Measurements from ENCODE around the gene IYD.
"Not testable (repeated sequence)": the region's sequence is repeated elsewhere in the genome, so short reads cannot be mapped to it uniquely, and the experiment has no call there.

Gene IYD

DNA sequence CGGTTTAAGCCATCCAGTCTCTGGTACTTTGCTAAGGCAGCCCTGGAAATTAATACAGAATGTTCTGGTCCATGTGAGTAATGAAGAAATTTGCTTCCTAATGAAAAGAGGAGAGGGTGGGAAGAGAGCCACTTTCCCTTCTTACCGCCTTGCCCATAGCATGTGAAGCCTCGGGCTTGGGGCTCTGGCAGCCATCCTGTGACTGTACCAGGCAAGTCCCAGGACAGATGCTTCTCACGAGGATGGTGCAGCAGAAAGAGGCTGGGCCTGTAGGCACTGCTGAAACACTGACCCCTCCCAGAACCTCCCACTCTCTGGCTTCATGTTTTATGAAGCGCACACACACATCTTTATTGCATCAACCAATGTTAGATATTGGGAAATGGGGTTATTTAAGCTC is 74.8 kb downstream of the IYD start:
- peaks cover 26% of the 10 kb centered on the region for H3K27me3 Mint-ChIP-seq (ENCODE audit: low read depth, poor library complexity)
- no peak overlapping the region for H3K27ac Mint-ChIP-seq
- peaks cover 21% of the 10 kb centered on the region for H3K9me3 Mint-ChIP-seq
- H3K4me3 Mint-ChIP-seq, result no peak overlapping the region
- no peak for DNase-seq
- TF ChIP-seq CTCF (IDR thresholded peaks at IDR 0.05), result no peak
- no peaks in the 10 kb centered on the region for H3K4me1 Mint-ChIP-seq
- H3K36me3 Mint-ChIP-seq (ENCODE audit: low read depth), result no peaks in the 10 kb centered on the region

DNA sequence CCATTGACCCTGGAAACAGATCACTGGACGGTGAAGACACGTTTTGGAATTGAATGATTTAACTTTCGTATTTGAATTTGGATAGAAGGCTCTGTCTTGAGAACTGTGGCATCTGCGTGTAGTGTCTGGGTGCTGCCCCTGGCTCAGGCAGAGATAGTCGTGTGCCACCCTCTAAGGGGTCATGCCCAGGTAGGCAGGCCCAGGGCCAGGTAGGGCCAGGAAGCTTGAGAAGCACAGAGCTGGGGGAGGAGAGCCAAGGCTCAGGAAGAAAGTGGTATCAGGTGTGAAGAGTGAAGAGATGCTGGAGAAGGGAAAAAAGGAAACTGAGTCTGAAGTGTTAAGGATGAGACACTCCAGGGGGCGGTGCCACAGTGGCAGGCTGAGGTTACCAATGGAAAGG is 75.5 kb downstream of the IYD start:
- peaks cover 15% of the 10 kb centered on the region for H3K9me3 Mint-ChIP-seq
- peaks cover 24% of the 10 kb centered on the region for H3K27me3 Mint-ChIP-seq (ENCODE audit: low read depth, poor library complexity)
- no peak overlapping the region for H3K27ac Mint-ChIP-seq
- no peaks in the 10 kb centered on the region for H3K4me1 Mint-ChIP-seq
- no peaks in the 10 kb centered on the region for H3K36me3 Mint-ChIP-seq (ENCODE audit: low read depth)
- no peak for DNase-seq
- no peak overlapping the region for H3K4me3 Mint-ChIP-seq
- TF ChIP-seq CTCF (IDR thresholded peaks at IDR 0.05), result no peak

- no peaks in the 10 kb centered on the region for H3K4me1 Mint-ChIP-seq
- peaks cover 18% of the 10 kb centered on the region for H3K27me3 Mint-ChIP-seq (ENCODE audit: low read depth, poor library complexity)
- no peak for TF ChIP-seq CTCF (IDR thresholded peaks at IDR 0.05)
- DNase-seq, result no peak
- peaks cover 3% of the 10 kb centered on the region for H3K9me3 Mint-ChIP-seq
- H3K4me3 Mint-ChIP-seq, result no peak overlapping the region
- no peak overlapping the region for H3K27ac Mint-ChIP-seq
- no peaks in the 10 kb centered on the region for H3K36me3 Mint-ChIP-seq (ENCODE audit: low read depth)
Measured at GRCh38 chr6:150445486-150445885, 76.7 kb downstream of the IYD start.

GRCh38 chr6:150448221-150448620 is 79.4 kb downstream of the IYD start:
- DNase-seq, result no peak
- TF ChIP-seq CTCF (IDR thresholded peaks at IDR 0.05), result no peak
- no peaks in the 10 kb centered on the region for H3K36me3 Mint-ChIP-seq (ENCODE audit: low read depth)
- H3K27me3 Mint-ChIP-seq (ENCODE audit: low read depth, poor library complexity), result peaks cover 3% of the 10 kb centered on the region
- no peaks in the 10 kb centered on the region for H3K9me3 Mint-ChIP-seq
- H3K4me1 Mint-ChIP-seq, result peaks cover 20% of the 10 kb centered on the region
- no peak overlapping the region for H3K27ac Mint-ChIP-seq
- H3K4me3 Mint-ChIP-seq, result no peak overlapping the region

- peaks cover 29% of the 10 kb centered on the region for H3K4me1 Mint-ChIP-seq
- H3K27ac Mint-ChIP-seq; H3K27me3 Mint-ChIP-seq (ENCODE audit: low read depth, poor library complexity); H3K4me3 Mint-ChIP-seq; H3K36me3 Mint-ChIP-seq (ENCODE audit: low read depth); DNase-seq; H3K9me3 Mint-ChIP-seq: not testable (repeated sequence)
Measured at GRCh38 chr6:150449055-150449454, 80.2 kb downstream of the IYD start.

- Mint-ChIP-seq H3K4me3 (no peak overlapping the region), H3K27ac (no peak overlapping the region), H3K27me3 (ENCODE audit: low read depth, poor library complexity) (peaks cover 7% of the 10 kb centered on the region), H3K4me1 (peaks cover 43% of the 10 kb centered on the region), H3K36me3 (ENCODE audit: low read depth) (no peaks in the 10 kb centered on the region), H3K9me3 (no peaks in the 10 kb centered on the region)
- TF ChIP-seq CTCF (IDR thresholded peaks at IDR 0.05), result no peak
- DNase-seq, result no peak
Measured at GRCh38 chr6:150450918-150451317, 82.1 kb downstream of the IYD start.
